HEK293 (cell line): ENCODE data around the gene TXN.

Source experiments
- BCL6B ChIP-seq: fragments of 450-650 bp; formaldehyde crosslinking; IDR thresholded peaks from 2 replicates; pipeline ENCODE4 v1.5.1; 2017; ENCODE audit warnings: missing biosample characterization, missing genetic modification characterization
- CTCF ChIP-seq: fragments of 450-650 bp; formaldehyde crosslinking; IDR thresholded peaks from 2 replicates; pipeline ENCODE4 v1.5.1; 2016; ENCODE audit warnings: missing biosample characterization, missing genetic modification characterization
- ELK4 ChIP-seq: IDR thresholded peaks from 2 replicates; pipeline ENCODE4 v1.6.1; 2011; ENCODE audit warnings: mild to moderate bottlenecking, low read depth, low read length, borderline replicate concordance
- HOXD13 ChIP-seq: sonication (generic); formaldehyde crosslinking; IDR thresholded peaks from 2 replicates; pipeline ENCODE4 v1.8.0; 2022; ENCODE audit warnings: missing genetic modification reagents, borderline replicate concordance
- MZF1 ChIP-seq: fragments of 450-650 bp; formaldehyde crosslinking; IDR thresholded peaks from 2 replicates; pipeline ENCODE4 v1.5.1; 2017; ENCODE audit warnings: missing biosample characterization, missing genetic modification characterization, borderline replicate concordance
- SETDB1 ChIP-seq: IDR thresholded peaks from one replicate; pipeline ENCODE4 v1.6.1; 2017; ENCODE audit warnings: mild to moderate bottlenecking, low read length, moderate library complexity, mixed read lengths; ENCODE audit not compliant: insufficient read length
- SP2 ChIP-seq: fragments of 450-650 bp; formaldehyde crosslinking; IDR thresholded peaks from 2 replicates; pipeline ENCODE4 v1.5.1; 2016; ENCODE audit warnings: missing biosample characterization, missing genetic modification characterization
- TSHZ1 ChIP-seq: fragments of 450-650 bp; formaldehyde crosslinking; IDR thresholded peaks from 2 replicates; pipeline ENCODE4 v1.5.1; 2016; ENCODE audit warnings: missing biosample characterization, missing genetic modification characterization, borderline replicate concordance
- ZNF404 ChIP-seq: fragments of 450-650 bp; formaldehyde crosslinking; IDR thresholded peaks from 2 replicates; pipeline ENCODE4 v1.5.1; 2017; ENCODE audit warnings: missing biosample characterization, missing genetic modification characterization

- TF ChIP-seq ZNF404 (tag by site-specific recombination), result no peak
- no peak for TF ChIP-seq CTCF (tag by site-specific recombination)
- no peak for TF ChIP-seq ELK4
- no peak for TF ChIP-seq BCL6B (tag by site-specific recombination)
- TF ChIP-seq MZF1 (tag by site-specific recombination), result no peak
- no peak for TF ChIP-seq HOXD13 (CRISPR knock-in tag)
- TF ChIP-seq SP2 (tag by site-specific recombination), result no peak
- TF ChIP-seq SETDB1, result no peak
- no peak for TF ChIP-seq TSHZ1 (tag by site-specific recombination)
Measured at GRCh38 chr9:110258690-110259091, 2.4 kb upstream of the TXN start.
